ENCODE data around the gene MTCL1.

MTCL1 gene

GRCh38 chr18:8825273-8825672, 119.9 kb downstream of the MTCL1 start:
- DNase-seq (ENCODE audit: low spot score in 2 of 2) (no peak), ATAC-seq (replicated peaks; ENCODE audit: extremely low read depth, poor library complexity, severe bottlenecking) (no peak)
- Mint-ChIP-seq H3K27me3 (peaks cover 12% of the 10 kb centered on the region), H3K4me1 (no peaks in the 10 kb centered on the region), H3K36me3 (ENCODE audit: insufficient read depth) (peaks cover 2% of the 10 kb centered on the region), H3K27ac (ENCODE audit: low read depth) (no peak overlapping the region), H3K4me3 (no peak overlapping the region), H3K9me3 (no peaks in the 10 kb centered on the region)

DNA sequence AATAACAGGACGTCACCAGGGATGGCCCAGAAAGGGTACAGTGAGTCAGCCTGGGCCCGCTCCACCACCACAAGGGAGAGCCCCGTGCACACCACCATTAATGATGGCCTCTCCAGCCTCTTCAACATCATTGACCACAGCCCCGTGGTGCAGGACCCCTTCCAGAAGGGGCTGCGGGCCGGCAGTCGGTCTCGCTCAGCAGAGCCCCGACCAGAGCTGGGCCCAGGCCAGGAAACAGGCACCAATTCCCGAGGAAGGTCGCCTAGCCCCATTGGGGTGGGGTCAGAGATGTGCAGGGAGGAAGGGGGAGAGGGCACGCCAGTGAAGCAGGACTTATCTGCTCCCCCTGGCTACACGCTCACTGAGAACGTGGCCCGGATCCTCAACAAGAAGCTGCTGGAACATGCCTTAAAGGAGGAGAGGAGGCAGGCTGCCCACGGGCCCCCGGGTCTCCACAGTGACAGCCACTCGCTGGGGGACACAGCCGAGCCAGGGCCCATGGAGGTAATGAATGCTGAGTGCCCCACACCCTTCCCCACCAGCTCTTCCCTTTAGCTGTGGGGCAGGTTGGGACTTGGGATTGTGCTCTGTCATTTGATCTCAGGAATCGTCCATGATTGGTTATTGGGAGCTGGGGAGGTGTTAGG, 120.5 kb downstream of the MTCL1 start:
- no peaks in the 10 kb centered on the region for H3K4me1 Mint-ChIP-seq
- no peak for ATAC-seq (replicated peaks; ENCODE audit: extremely low read depth, poor library complexity, severe bottlenecking)
- peaks cover 2% of the 10 kb centered on the region for H3K36me3 Mint-ChIP-seq (ENCODE audit: insufficient read depth)
- H3K9me3 Mint-ChIP-seq: no peaks in the 10 kb centered on the region
- H3K4me3 Mint-ChIP-seq: no peak overlapping the region
- no peak overlapping the region for H3K27ac Mint-ChIP-seq (ENCODE audit: low read depth)
- DNase-seq (ENCODE audit: low spot score in 2 of 2): no peak
- peaks cover 18% of the 10 kb centered on the region for H3K27me3 Mint-ChIP-seq

DNA sequence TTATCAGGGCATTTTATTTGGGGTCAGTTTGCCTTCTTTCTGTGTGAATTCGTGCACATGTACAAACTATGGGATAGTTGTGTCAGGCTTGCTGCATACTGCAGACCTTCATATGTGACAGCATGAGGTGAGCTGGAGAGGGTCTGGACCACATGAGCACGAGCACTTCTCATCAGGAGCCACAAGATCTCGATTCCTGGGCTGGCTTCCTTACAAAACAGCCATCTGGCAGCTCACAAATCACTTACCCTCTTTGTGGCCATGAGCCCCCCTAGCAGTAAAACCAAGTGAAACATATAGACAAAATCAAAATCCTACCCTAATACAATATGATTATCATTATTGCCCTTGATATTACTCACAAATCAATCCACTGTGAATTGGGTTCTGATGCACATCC, 121.2 kb downstream of the MTCL1 start:
- ATAC-seq (replicated peaks; ENCODE audit: extremely low read depth, poor library complexity, severe bottlenecking) (no peak), DNase-seq (ENCODE audit: low spot score in 2 of 2) (no peak)
- H3K4me1 Mint-ChIP-seq: no peaks in the 10 kb centered on the region
- H3K9me3 Mint-ChIP-seq: no peaks in the 10 kb centered on the region
- H3K27ac Mint-ChIP-seq (ENCODE audit: low read depth): no peak overlapping the region
- peaks cover 2% of the 10 kb centered on the region for H3K36me3 Mint-ChIP-seq (ENCODE audit: insufficient read depth)
- H3K27me3 Mint-ChIP-seq: peaks cover 19% of the 10 kb centered on the region
- no peak overlapping the region for H3K4me3 Mint-ChIP-seq

DNA sequence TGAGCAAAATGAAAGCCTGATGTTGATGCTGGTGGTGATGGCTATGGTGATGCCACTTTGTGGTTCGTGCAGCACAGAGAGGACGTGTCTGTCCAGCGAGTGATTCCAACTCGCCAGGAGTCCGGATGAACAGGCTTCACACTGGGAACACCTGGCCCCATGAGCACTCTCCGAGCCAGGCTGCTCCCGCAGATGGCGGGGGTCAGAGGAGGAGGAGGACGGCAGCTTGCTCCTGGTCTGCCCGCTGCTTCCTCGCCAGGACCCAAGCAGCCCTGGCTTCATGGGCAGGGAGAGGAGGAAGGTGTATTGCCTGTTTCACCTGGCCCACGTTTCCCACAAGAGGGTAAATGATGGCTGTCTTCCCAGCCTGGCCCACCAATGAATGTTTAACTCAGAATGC, 121.6 kb downstream of the MTCL1 start:
- Mint-ChIP-seq H3K27ac (ENCODE audit: low read depth) (no peak overlapping the region), H3K4me3 (no peak overlapping the region), H3K4me1 (no peaks in the 10 kb centered on the region), H3K27me3 (peaks cover 19% of the 10 kb centered on the region), H3K9me3 (no peaks in the 10 kb centered on the region), H3K36me3 (ENCODE audit: insufficient read depth) (peaks cover 2% of the 10 kb centered on the region)
- no peak for ATAC-seq (replicated peaks; ENCODE audit: extremely low read depth, poor library complexity, severe bottlenecking)
- DNase-seq (ENCODE audit: low spot score in 2 of 2): no peak

DNA sequence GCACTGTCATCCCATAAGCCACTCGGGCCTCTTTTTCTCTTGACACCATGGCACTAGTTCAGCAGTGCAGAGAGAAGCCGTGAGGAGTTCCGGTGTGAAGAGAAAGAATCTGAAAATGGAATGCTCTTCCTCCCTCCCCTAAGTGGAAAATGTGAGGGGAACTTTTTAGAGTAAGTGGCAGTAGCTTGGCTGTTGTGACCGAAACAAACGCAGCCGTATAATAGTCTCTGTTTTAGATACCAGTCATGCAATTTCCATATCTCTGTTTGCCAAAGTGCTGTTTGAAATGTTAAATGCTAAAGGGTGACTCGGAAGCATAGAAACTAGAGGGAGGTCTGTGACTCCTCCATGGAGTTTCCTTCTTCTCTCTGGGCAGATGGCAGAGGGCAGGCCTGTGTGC, 122.9 kb downstream of the MTCL1 start:
- H3K9me3 Mint-ChIP-seq: no peaks in the 10 kb centered on the region
- no peak overlapping the region for H3K27ac Mint-ChIP-seq (ENCODE audit: low read depth)
- ATAC-seq (replicated peaks; ENCODE audit: extremely low read depth, poor library complexity, severe bottlenecking) (no peak), DNase-seq (ENCODE audit: low spot score in 2 of 2) (no peak)
- peaks cover 11% of the 10 kb centered on the region for H3K27me3 Mint-ChIP-seq
- no peak overlapping the region for H3K4me3 Mint-ChIP-seq
- H3K36me3 Mint-ChIP-seq (ENCODE audit: insufficient read depth): peaks cover 2% of the 10 kb centered on the region
- no peaks in the 10 kb centered on the region for H3K4me1 Mint-ChIP-seq

- Mint-ChIP-seq H3K9me3 (no peaks in the 10 kb centered on the region), H3K27me3 (peaks cover 7% of the 10 kb centered on the region), H3K36me3 (ENCODE audit: insufficient read depth) (peaks cover 2% of the 10 kb centered on the region), H3K27ac (ENCODE audit: low read depth) (no peak overlapping the region), H3K4me1 (no peaks in the 10 kb centered on the region), H3K4me3 (no peak overlapping the region)
- no peak for ATAC-seq (replicated peaks; ENCODE audit: extremely low read depth, poor library complexity, severe bottlenecking)
- no peak for DNase-seq (ENCODE audit: low spot score in 2 of 2)
Measured at GRCh38 chr18:8828798-8829197, 123.4 kb downstream of the MTCL1 start.

- Mint-ChIP-seq H3K27me3 (peaks cover 16% of the 10 kb centered on the region), H3K4me1 (no peaks in the 10 kb centered on the region), H3K36me3 (ENCODE audit: insufficient read depth) (peaks cover 2% of the 10 kb centered on the region), H3K27ac (ENCODE audit: low read depth) (no peak overlapping the region), H3K9me3 (no peaks in the 10 kb centered on the region), H3K4me3 (no peak overlapping the region)
- ATAC-seq (replicated peaks; ENCODE audit: extremely low read depth, poor library complexity, severe bottlenecking) (no peak), DNase-seq (ENCODE audit: low spot score in 2 of 2) (no peak)
Measured at GRCh38 chr18:8830067-8831060, 125.0 kb downstream of the MTCL1 start.

DNA sequence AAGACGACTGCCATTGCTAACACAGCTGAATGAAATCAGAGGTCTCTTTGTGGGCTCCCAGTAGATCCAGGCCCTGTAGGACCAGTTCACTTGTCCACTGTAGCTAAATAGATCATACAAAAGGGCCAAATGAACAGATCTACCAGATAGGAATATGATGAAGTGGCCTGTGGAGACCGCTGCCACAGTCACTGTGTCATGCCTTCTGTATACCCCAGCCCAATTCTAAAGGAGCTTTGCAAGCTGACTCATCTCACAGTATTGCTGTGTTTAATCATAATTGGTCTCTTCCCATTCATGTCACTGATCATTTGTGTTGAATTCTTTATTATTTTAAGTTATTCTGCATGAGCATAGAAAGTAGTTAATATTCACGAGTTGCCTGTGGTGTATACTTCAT, 125.8 kb downstream of the MTCL1 start:
- H3K4me3 Mint-ChIP-seq: no peak overlapping the region
- no peak for ATAC-seq (replicated peaks; ENCODE audit: extremely low read depth, poor library complexity, severe bottlenecking)

DNA sequence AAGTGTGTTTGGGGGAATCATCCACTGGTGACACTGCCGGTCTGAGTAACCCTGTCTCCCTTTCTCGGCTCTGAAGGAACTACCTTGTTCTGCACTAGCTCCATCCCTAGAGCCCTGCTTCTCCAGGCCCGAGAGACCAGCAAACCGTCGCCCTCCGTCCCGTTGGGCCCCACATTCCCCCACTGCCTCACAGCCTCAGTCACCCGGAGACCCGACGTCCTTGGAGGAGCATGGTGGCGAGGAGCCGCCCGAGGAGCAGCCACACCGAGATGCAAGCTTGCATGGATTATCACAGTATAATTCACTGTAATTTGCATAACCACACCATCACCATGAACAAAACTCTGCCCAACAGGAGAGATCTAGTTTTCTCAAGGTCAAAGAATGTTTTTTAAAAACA, 126.2 kb downstream of the MTCL1 start:
- Mint-ChIP-seq H3K27me3 (peaks cover 19% of the 10 kb centered on the region), H3K9me3 (no peaks in the 10 kb centered on the region), H3K36me3 (ENCODE audit: insufficient read depth) (peaks cover 2% of the 10 kb centered on the region), H3K4me1 (no peaks in the 10 kb centered on the region), H3K27ac (ENCODE audit: low read depth) (no peak overlapping the region), H3K4me3 (no peak overlapping the region)
- ATAC-seq (replicated peaks; ENCODE audit: extremely low read depth, poor library complexity, severe bottlenecking) (no peak), DNase-seq (ENCODE audit: low spot score in 2 of 2) (no peak)

More for the DNA sequence above, 125.8 kb downstream of the MTCL1 start:
- H3K36me3 Mint-ChIP-seq (ENCODE audit: insufficient read depth): peaks cover 2% of the 10 kb centered on the region
- H3K27ac Mint-ChIP-seq (ENCODE audit: low read depth): no peak overlapping the region
- no peak for DNase-seq (ENCODE audit: low spot score in 2 of 2)
- peaks cover 19% of the 10 kb centered on the region for H3K27me3 Mint-ChIP-seq
- no peaks in the 10 kb centered on the region for H3K4me1 Mint-ChIP-seq
- no peaks in the 10 kb centered on the region for H3K9me3 Mint-ChIP-seq

- peaks cover 31% of the 10 kb centered on the region for H3K27me3 Mint-ChIP-seq
- no peak overlapping the region for H3K27ac Mint-ChIP-seq (ENCODE audit: low read depth)
- no peak overlapping the region for H3K4me3 Mint-ChIP-seq
- H3K4me1 Mint-ChIP-seq: no peaks in the 10 kb centered on the region
- no peak for ATAC-seq (replicated peaks; ENCODE audit: extremely low read depth, poor library complexity, severe bottlenecking)
- DNase-seq (ENCODE audit: low spot score in 2 of 2): no peak
- no peaks in the 10 kb centered on the region for H3K36me3 Mint-ChIP-seq (ENCODE audit: insufficient read depth)
- H3K9me3 Mint-ChIP-seq: peaks cover 5% of the 10 kb centered on the region
Measured at GRCh38 chr18:8833480-8833879, 128.1 kb downstream of the MTCL1 start.

GRCh38 chr18:8834881-8835280, 129.5 kb downstream of the MTCL1 start:
- H3K9me3 Mint-ChIP-seq: peaks cover 5% of the 10 kb centered on the region

DNA sequence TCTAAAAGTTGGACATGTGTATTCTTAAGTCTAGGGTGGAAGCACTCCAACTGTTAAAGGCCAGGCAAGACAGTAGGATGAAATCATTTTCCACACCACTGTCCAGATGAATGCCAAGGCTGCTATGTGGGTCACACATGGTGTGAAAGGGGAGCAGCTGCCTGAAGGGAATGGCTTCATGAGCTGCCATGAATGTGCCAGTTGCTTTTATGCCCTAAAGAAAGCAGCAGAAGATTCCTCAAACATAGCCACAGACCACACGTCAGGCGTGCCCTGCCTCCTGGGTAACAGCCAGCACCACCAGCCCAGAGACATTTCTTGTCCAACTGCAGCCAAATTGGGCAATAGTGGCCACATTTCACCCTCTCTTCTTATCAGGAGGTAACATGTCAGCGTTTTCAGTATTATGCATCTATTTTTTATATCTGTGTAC, 130.2 kb downstream of the MTCL1 start:
- H3K36me3 Mint-ChIP-seq (ENCODE audit: insufficient read depth): no peaks in the 10 kb centered on the region
- H3K4me3 Mint-ChIP-seq: no peak overlapping the region
- H3K9me3 Mint-ChIP-seq: peaks cover 5% of the 10 kb centered on the region
- no peaks in the 10 kb centered on the region for H3K4me1 Mint-ChIP-seq
- no peak for ATAC-seq (replicated peaks; ENCODE audit: extremely low read depth, poor library complexity, severe bottlenecking)
- no peak for DNase-seq (ENCODE audit: low spot score in 2 of 2)
- peaks cover 28% of the 10 kb centered on the region for H3K27me3 Mint-ChIP-seq
- H3K27ac Mint-ChIP-seq (ENCODE audit: low read depth): no peak overlapping the region

More at GRCh38 chr18:8834881-8835280, 129.5 kb downstream of the MTCL1 start:
- DNase-seq (ENCODE audit: low spot score in 2 of 2): no peak
- no peak overlapping the region for H3K4me3 Mint-ChIP-seq
- H3K27ac Mint-ChIP-seq (ENCODE audit: low read depth): no peak overlapping the region
- ATAC-seq (replicated peaks; ENCODE audit: extremely low read depth, poor library complexity, severe bottlenecking): no peak
- peaks cover 31% of the 10 kb centered on the region for H3K27me3 Mint-ChIP-seq
- H3K4me1 Mint-ChIP-seq: no peaks in the 10 kb centered on the region
- H3K36me3 Mint-ChIP-seq (ENCODE audit: insufficient read depth): no peaks in the 10 kb centered on the region

DNA sequence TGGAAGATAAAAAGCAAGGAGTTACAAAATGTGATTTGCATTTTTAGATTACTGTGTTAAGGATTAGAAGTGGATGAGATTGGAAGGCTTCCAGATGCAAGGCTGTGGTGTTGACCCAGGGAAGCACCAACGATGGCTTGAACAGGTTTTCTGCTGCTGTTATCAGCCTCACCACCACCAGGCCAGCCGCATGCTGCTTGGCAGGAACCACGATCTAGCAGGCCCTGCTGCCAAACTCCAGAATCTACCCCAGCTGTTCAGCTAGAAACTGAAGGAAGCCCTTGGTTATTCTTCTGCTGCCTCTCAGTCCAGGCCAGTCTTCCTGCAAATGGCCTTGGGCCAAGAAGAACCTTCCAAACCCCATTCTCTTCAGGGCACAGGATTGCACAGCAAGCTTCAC, 133.9 kb downstream of the MTCL1 start:
- H3K4me1 Mint-ChIP-seq: no peaks in the 10 kb centered on the region
- peaks cover 47% of the 10 kb centered on the region for H3K27me3 Mint-ChIP-seq
- DNase-seq (ENCODE audit: low spot score in 2 of 2) (no peak), ATAC-seq (replicated peaks; ENCODE audit: extremely low read depth, poor library complexity, severe bottlenecking) (no peak)
- H3K27ac Mint-ChIP-seq (ENCODE audit: low read depth): no peak overlapping the region
- peaks cover 5% of the 10 kb centered on the region for H3K9me3 Mint-ChIP-seq
- no peak overlapping the region for H3K4me3 Mint-ChIP-seq
- no peaks in the 10 kb centered on the region for H3K36me3 Mint-ChIP-seq (ENCODE audit: insufficient read depth)
